HepG2 (cell line): Measurements from ENCODE around the gene PGRMC2.

ENCODE experiments used
- AGO2 ChIP-seq: fragments of 200-400 bp; formaldehyde crosslinking; optimal IDR thresholded peaks from 2 replicates; pipeline ENCODE3; 2017; ENCODE audit warnings: mild to moderate bottlenecking, low read depth, low read length, moderate library complexity
- ARNT2 ChIP-seq: sonication (generic); formaldehyde crosslinking; IDR thresholded peaks from 2 replicates; pipeline ENCODE4 v1.8.0; 2022; ENCODE audit warnings: mild to moderate bottlenecking, low read depth, missing genetic modification reagents, moderate library complexity
- ATF6 ChIP-seq: sonication (generic); formaldehyde crosslinking; conservative IDR thresholded peaks from 2 replicates; pipeline ENCODE4 v1.4.0; 2020; ENCODE audit warnings: missing genetic modification reagents
- FOXA1 ChIP-seq, 2 experiments: fragments of 450-650 bp in 1 of 2; sonication (generic) in 1 of 2; formaldehyde crosslinking in 1 of 2; IDR thresholded peaks; 2 replicates each; pipeline versions ENCODE4 v1.4.0 to v1.6.1; 2016 to 2020; ENCODE audit warnings: missing genetic modification reagents in 1 of 2
- KDM3A ChIP-seq: IDR thresholded peaks from 2 replicates; pipeline ENCODE4 v1.6.1; 2018; ENCODE audit warnings: low read depth, missing compliant biosample characterization
- KDM5A ChIP-seq: fragments of 200-600 bp; sonication (generic); IDR thresholded peaks from 2 replicates; pipeline ENCODE4 v1.7.0; 2018; ENCODE audit warnings: antibody characterized with exemption, mild to moderate bottlenecking, low read length, borderline replicate concordance
- POLR2A ChIP-seq, 2 experiments: IDR thresholded peaks; 2 replicates each; pipeline ENCODE4 v1.6.1; 2011; ENCODE audit warnings: low read depth in 2 of 2, low read length in 2 of 2, mild to moderate bottlenecking in 1 of 2, moderate library complexity in 1 of 2; ENCODE audit not compliant: insufficient read depth in 1 of 2
- RAD21 ChIP-seq: fragments of 450-650 bp; formaldehyde crosslinking; IDR thresholded peaks from 2 replicates; pipeline ENCODE4 v1.5.0; 2020; ENCODE audit warnings: mild to moderate bottlenecking
- TP53 ChIP-seq: sonication (generic); formaldehyde crosslinking; conservative IDR thresholded peaks from 2 replicates; pipeline ENCODE4 v1.4.0; 2020; ENCODE audit warnings: missing genetic modification reagents
- YY1 ChIP-seq: IDR thresholded peaks from 2 replicates; pipeline ENCODE4 v1.6.1; 2011; ENCODE audit warnings: low read length, low read depth, moderate library complexity, mild to moderate bottlenecking; ENCODE audit not compliant: insufficient read depth, insufficient replicate concordance
- ZNF121 ChIP-seq: sonication (generic); formaldehyde crosslinking; IDR thresholded peaks from 2 replicates; pipeline ENCODE4 v1.5.0; 2020; ENCODE audit warnings: mild to moderate bottlenecking, missing genetic modification reagents
- TF ChIP-seq, protein P1 (sequence below), 2 experiments: IDR thresholded peaks; 2 replicates each; pipeline ENCODE4 v1.6.1; 2011 to 2012; ENCODE audit warnings: low read length in 2 of 2, borderline replicate concordance in 1 of 2, low read depth in 1 of 2, mild to moderate bottlenecking in 1 of 2, moderate library complexity in 1 of 2

DNA sequence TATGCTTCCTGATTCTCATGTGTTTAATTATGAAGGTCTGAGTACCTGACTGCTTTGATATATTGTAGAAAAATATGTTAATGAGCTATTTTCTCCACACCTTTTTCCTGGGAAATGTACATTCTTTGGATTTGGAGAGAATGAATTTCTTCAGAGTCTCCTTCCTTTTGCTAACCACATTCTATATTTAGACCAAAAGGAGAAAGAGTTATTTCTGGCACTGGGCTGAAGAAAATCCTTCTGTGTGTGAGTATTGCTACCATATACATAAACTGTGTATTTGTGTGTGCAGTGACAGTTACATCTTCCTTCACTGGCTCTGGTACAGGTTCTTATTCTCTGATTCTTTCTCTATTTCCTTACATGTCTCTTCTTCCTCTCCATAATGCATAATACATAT is 44.5 kb upstream of the PGRMC2 start:
- TF ChIP-seq TP53 (CRISPR knock-in tag) (no peak), KDM5A (no peak), POLR2A (IDR thresholded peaks at IDR 0.05; ENCODE audit: insufficient read depth in 1 of 2, low read depth in 2 of 2, low read length in 2 of 2) (no peak), ZNF121 (no peak), RAD21 (CRISPR knock-in tag) (no peak), KDM3A (CRISPR knock-in tag) (no peak), ARNT2 (CRISPR knock-in tag) (no peak), YY1 (no peak), FOXA1 (IDR thresholded peaks at IDR 0.05) (no peak), FOXA1 (CRISPR knock-in tag; IDR thresholded peaks at IDR 0.05) (no peak), AGO2 (no peak), ATF6 (CRISPR knock-in tag) (no peak)
- TF ChIP-seq, protein P1, sequence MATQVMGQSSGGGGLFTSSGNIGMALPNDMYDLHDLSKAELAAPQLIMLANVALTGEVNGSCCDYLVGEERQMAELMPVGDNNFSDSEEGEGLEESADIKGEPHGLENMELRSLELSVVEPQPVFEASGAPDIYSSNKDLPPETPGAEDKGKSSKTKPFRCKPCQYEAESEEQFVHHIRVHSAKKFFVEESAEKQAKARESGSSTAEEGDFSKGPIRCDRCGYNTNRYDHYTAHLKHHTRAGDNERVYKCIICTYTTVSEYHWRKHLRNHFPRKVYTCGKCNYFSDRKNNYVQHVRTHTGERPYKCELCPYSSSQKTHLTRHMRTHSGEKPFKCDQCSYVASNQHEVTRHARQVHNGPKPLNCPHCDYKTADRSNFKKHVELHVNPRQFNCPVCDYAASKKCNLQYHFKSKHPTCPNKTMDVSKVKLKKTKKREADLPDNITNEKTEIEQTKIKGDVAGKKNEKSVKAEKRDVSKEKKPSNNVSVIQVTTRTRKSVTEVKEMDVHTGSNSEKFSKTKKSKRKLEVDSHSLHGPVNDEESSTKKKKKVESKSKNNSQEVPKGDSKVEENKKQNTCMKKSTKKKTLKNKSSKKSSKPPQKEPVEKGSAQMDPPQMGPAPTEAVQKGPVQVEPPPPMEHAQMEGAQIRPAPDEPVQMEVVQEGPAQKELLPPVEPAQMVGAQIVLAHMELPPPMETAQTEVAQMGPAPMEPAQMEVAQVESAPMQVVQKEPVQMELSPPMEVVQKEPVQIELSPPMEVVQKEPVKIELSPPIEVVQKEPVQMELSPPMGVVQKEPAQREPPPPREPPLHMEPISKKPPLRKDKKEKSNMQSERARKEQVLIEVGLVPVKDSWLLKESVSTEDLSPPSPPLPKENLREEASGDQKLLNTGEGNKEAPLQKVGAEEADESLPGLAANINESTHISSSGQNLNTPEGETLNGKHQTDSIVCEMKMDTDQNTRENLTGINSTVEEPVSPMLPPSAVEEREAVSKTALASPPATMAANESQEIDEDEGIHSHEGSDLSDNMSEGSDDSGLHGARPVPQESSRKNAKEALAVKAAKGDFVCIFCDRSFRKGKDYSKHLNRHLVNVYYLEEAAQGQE (IDR thresholded peaks at IDR 0.05; ENCODE audit: borderline replicate concordance in 1 of 2, low read depth in 1 of 2, low read length in 2 of 2): no peak
